HG03469 (cell line): ENCODE measurements around the gene ANGPT4.

Source experiments
- ATAC-seq: cut with Tn5 transposase; IDR thresholded peaks from one replicate; pipeline ENCODE4 v1.9.1; 2021; ENCODE audit warnings: mild to moderate bottlenecking, moderate library complexity, moderate number of reproducible peaks; ENCODE audit not compliant: unreplicated experiment

ANGPT4 gene

GRCh38 chr20:916125-916799 lies at the start of gene ANGPT4:
Gene ANGPT4 (minus strand): TSS chr20:916334. CDS start chr20:916214, 120 bp downstream.
- ATAC-seq = no peak

GRCh38 chr20:963795-964194 lies 47.7 kb upstream of the ANGPT4 start:
- ATAC-seq = no peak

GRCh38 chr20:962683-963082 lies 46.5 kb upstream of the ANGPT4 start:
- no peak for ATAC-seq

GRCh38 chr20:962223-962622 lies 46.1 kb upstream of the ANGPT4 start:
- ATAC-seq = no peak

GRCh38 chr20:961768-962167 lies 45.6 kb upstream of the ANGPT4 start:
- no peak for ATAC-seq

- ATAC-seq = no peak
These were observed 44.0 kb upstream of the ANGPT4 start for GRCh38 chr20:959996-960615.

- no peak for ATAC-seq
These were observed 43.0 kb upstream of the ANGPT4 start for GRCh38 chr20:958936-959815.

GRCh38 chr20:957544-957943 lies 41.4 kb upstream of the ANGPT4 start:
- no peak for ATAC-seq

GRCh38 chr20:956330-956951 lies 40.3 kb upstream of the ANGPT4 start:
- ATAC-seq = no peak

GRCh38 chr20:955656-956055 lies 39.5 kb upstream of the ANGPT4 start:
- no peak for ATAC-seq

GRCh38 chr20:955111-955510 lies 39.0 kb upstream of the ANGPT4 start:
- ATAC-seq = no peak

GRCh38 chr20:953742-954141 lies 37.6 kb upstream of the ANGPT4 start:
- no peak for ATAC-seq

- no peak for ATAC-seq
These were observed 36.2 kb upstream of the ANGPT4 start for GRCh38 chr20:952196-952795.

GRCh38 chr20:951384-952169 lies 35.4 kb upstream of the ANGPT4 start:
- ATAC-seq = no peak

- no peak for ATAC-seq
These were observed 33.6 kb upstream of the ANGPT4 start for GRCh38 chr20:949717-950116.

- ATAC-seq = no peak
These were observed 30.7 kb upstream of the ANGPT4 start for GRCh38 chr20:946826-947225.

- no peak for ATAC-seq
These were observed 29.7 kb upstream of the ANGPT4 start for GRCh38 chr20:945841-946240.

- no peak for ATAC-seq
These were observed 28.8 kb upstream of the ANGPT4 start for GRCh38 chr20:944774-945410.

GRCh38 chr20:944148-944547 lies 28.0 kb upstream of the ANGPT4 start:
- no peak for ATAC-seq

GRCh38 chr20:942611-943010 lies 26.5 kb upstream of the ANGPT4 start:
- no peak for ATAC-seq
